ENCODE measurements around the gene NFE2L2. TPM values are rescaled to one million over a fixed set of nuclear protein-coding genes. Genes with fewer than 3 reads are reported as not detected.

The NFE2L2 gene
- total and polyA plus RNA-seq, 8 donors = 76.0 to 104 (median 88.7) TPM

- H3K27me3 ChIP-seq = no peaks in the 10 kb centered on the region
- no peaks in the 10 kb centered on the region for H3K9me3 ChIP-seq
- H3K36me3 ChIP-seq = no peaks in the 10 kb centered on the region
- TF ChIP-seq CTCF (IDR thresholded peaks at IDR 0.05) = peak; percentile 58 to 87
- ATAC-seq (peak; percentile 80), DNase-seq (peak; percentile 98 to 99 (median 99))
- H3K4me1 ChIP-seq = peaks cover 22 to 56% of the 10 kb centered on the region in 2 donors
- H3K4me3 ChIP-seq = peak overlapping the region; percentile 94
- intact Hi-C loops (cut with DNase I) = loop anchor here in 1 of 2 donors (5.0 to 10.0 kb wide), 2 partner anchors 51 to 99 kb away; partner anchors contain the start of gene HNRNPA3
- peak overlapping the region; percentile 100 for H3K27ac ChIP-seq
Observed at GRCh38 chr2:177263451-177264208, 897 bp downstream of the NFE2L2 start.

GRCh38 chr2:177262958-177263450 lies 1.5 kb downstream of the NFE2L2 start:
- no peak for TF ChIP-seq CTCF (IDR thresholded peaks at IDR 0.05)
- ATAC-seq (no peak), DNase-seq (no peak)
- H3K4me1 ChIP-seq = peaks cover 22 to 61% of the 10 kb centered on the region in 2 donors
- H3K27ac ChIP-seq = peak overlapping the region; percentile 100
- no peaks in the 10 kb centered on the region for H3K9me3 ChIP-seq
- peak overlapping the region; percentile 94 for H3K4me3 ChIP-seq
- no peaks in the 10 kb centered on the region for H3K27me3 ChIP-seq
- intact Hi-C loops (cut with DNase I) = loop anchor here in 1 of 2 donors (5.0 to 10.0 kb wide), 2 partner anchors 51 to 98 kb away; partner anchors contain the start of gene HNRNPA3
- H3K36me3 ChIP-seq = no peaks in the 10 kb centered on the region

- H3K36me3 ChIP-seq = no peaks in the 10 kb centered on the region
- no peaks in the 10 kb centered on the region for H3K9me3 ChIP-seq
- no peak for TF ChIP-seq CTCF (IDR thresholded peaks at IDR 0.05)
- intact Hi-C loops (cut with DNase I) = loop anchor here in 1 of 2 donors (5.0 to 10.0 kb wide), 2 partner anchors 50 to 97 kb away; partner anchors contain the start of gene HNRNPA3
- peak overlapping the region; percentile 100 for H3K27ac ChIP-seq
- ATAC-seq (no peak), DNase-seq (no peak)
- peak overlapping the region; percentile 94 for H3K4me3 ChIP-seq
- H3K4me1 ChIP-seq = peaks cover 24 to 68% of the 10 kb centered on the region in 2 donors
- no peaks in the 10 kb centered on the region for H3K27me3 ChIP-seq
Observed at GRCh38 chr2:177262092-177262491, 2.4 kb downstream of the NFE2L2 start.

- H3K36me3 ChIP-seq = no peaks in the 10 kb centered on the region
- no peaks in the 10 kb centered on the region for H3K9me3 ChIP-seq
- H3K4me3 ChIP-seq = peak overlapping the region; percentile 94
- no peaks in the 10 kb centered on the region for H3K27me3 ChIP-seq
- H3K4me1 ChIP-seq = peaks cover 26 to 68% of the 10 kb centered on the region in 2 donors
- H3K27ac ChIP-seq = peak overlapping the region; percentile 100
- intact Hi-C loops (cut with DNase I) = loop anchor here in 1 of 2 donors (5.0 to 10.0 kb wide), 2 partner anchors 49 to 97 kb away; partner anchors contain the start of gene HNRNPA3
- no peak for DNase-seq
- ATAC-seq = no peak
- no peak for TF ChIP-seq CTCF (IDR thresholded peaks at IDR 0.05)
Observed at GRCh38 chr2:177261116-177262060, 3.1 kb downstream of the NFE2L2 start.
